Measurements from ENCODE around the gene SCCPDH. TPM values are rescaled to one million over a fixed set of nuclear protein-coding genes. Genes with fewer than 3 reads are reported as not detected.

Gene SCCPDH
- total and polyA plus RNA-seq, 3 experiments from 2014 or later, result 20.2 to 41.0 (median 39.5) TPM

DNA sequence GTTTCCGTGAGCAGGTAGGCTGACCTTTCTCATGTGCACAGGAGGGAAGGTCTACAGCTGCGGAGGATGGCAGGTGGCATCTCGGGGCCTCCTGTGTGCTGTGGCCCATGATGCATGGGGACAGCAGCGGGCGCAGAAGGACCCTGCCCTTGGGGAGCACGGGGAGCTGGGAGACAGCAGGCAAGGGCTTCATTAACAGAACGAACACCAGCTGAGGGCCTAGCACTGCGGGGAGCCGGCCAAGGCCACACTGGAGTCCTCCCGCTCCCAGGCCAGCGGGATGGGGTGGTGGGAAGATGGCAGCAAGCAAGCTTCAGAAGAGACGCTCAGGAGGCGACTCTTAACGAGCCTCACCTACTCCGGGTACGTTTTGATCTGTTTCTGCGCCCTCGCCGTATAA lies 66.6 kb downstream of the SCCPDH start:
- peaks cover 4 to 37% of the 10 kb centered on the region in 2 donors for H3K27me3 Mint-ChIP-seq
- H3K27ac Mint-ChIP-seq, result no peak overlapping the region
- H3K9me3 Mint-ChIP-seq, result peaks cover 0 to 2% (median 0%) of the 10 kb centered on the region in 5 donors
- ChIA-PET CTCF (no interaction called here), POLR2A (no interaction called here)
- no peaks in the 10 kb centered on the region for H3K36me3 Mint-ChIP-seq
- Histone ChIP-seq H3K27me3 (ENCODE audit: insufficient read depth, low read length, poor library complexity, severe bottlenecking) (no peaks in the 10 kb centered on the region), H3K27ac (ENCODE audit: low read depth, low read length) (no peak overlapping the region), H3K36me3 (ENCODE audit: insufficient read depth, low read length) (no peaks in the 10 kb centered on the region), H3K9me3 (ENCODE audit: low read length) (no peaks in the 10 kb centered on the region), H3K4me3 (ENCODE audit: low read length) (no peak overlapping the region), H3K4me1 (ENCODE audit: insufficient read depth, low read length) (no peaks in the 10 kb centered on the region)
- DNase-seq, result no peak
- H3K4me1 Mint-ChIP-seq, result peaks cover 2 to 5% (median 4%) of the 10 kb centered on the region in 3 donors
- H3K4me3 Mint-ChIP-seq, result no peak overlapping the region

DNA sequence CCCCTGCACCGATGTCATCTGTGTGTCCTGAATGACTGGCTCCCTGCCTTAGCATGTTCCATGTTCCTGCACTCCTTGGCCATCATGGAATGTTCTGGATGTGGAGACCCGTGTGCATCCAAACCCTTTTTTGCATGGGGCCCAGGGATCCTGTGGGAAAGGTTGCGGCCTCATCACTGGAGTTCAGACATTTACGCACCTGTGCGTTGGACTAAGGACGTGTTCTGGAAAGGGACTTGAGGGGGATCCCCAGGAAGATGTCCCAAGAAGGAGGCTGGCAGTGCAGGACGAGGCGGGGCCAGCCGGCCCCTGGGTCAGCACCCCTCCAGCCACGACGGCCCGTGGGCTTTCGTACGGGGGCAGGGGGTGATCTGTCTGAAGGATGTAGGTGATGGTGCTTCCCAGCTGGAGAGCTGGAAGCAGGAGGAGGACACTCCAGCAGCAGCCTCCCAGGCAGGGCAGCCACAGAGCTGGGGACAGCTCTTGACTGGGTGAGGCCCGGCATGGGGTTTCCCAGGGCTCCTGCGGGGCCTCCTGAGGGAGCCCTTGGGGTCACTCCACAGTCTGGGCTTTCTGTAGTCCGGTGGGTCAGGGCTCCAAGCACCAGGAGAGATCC lies 67.2 kb downstream of the SCCPDH start:
- H3K27me3 Mint-ChIP-seq, result peaks cover 4 to 37% of the 10 kb centered on the region in 2 donors
- no peak overlapping the region for H3K4me3 ChIP-seq (ENCODE audit: low read length)
- no peaks in the 10 kb centered on the region for H3K27me3 ChIP-seq (ENCODE audit: insufficient read depth, low read length, poor library complexity, severe bottlenecking)
- no peak overlapping the region for H3K27ac ChIP-seq (ENCODE audit: low read depth, low read length)
- H3K9me3 ChIP-seq (ENCODE audit: low read length), result no peaks in the 10 kb centered on the region
- peaks cover 2 to 5% (median 4%) of the 10 kb centered on the region in 3 donors for H3K4me1 Mint-ChIP-seq
- ChIA-PET CTCF (no interaction called here), POLR2A (no interaction called here)
- H3K36me3 Mint-ChIP-seq, result no peaks in the 10 kb centered on the region
- H3K9me3 Mint-ChIP-seq, result peaks cover 0 to 2% (median 0%) of the 10 kb centered on the region in 5 donors
- H3K4me1 ChIP-seq (ENCODE audit: insufficient read depth, low read length), result no peaks in the 10 kb centered on the region
- H3K27ac Mint-ChIP-seq, result no peak overlapping the region
- no peak for DNase-seq
- no peaks in the 10 kb centered on the region for H3K36me3 ChIP-seq (ENCODE audit: insufficient read depth, low read length)
- H3K4me3 Mint-ChIP-seq, result no peak overlapping the region

DNA sequence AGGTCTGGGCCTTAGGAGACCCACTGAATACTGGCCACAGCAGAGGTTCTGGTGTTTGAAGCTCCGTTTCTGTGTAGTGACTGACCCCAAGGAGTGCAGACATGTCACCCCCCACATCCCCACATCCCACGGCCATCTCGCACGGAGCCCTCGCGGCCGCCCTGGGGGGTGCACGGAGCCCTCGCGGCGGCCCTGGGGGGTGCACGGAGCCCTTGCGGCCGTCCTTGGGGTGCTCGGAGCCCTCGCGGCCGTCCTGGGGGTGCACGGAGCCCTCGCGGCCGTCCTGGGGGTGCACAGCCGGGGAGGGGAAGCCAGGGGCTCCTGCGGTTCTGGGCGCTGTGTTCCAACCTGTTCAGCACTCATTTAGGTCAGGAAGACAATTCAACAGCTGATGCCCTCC lies 68.4 kb downstream of the SCCPDH start:
- no peaks in the 10 kb centered on the region for H3K36me3 ChIP-seq (ENCODE audit: insufficient read depth, low read length)
- no peak overlapping the region for H3K4me3 ChIP-seq (ENCODE audit: low read length)
- no peak for DNase-seq
- no peak overlapping the region for H3K27ac ChIP-seq (ENCODE audit: low read depth, low read length)
- peaks cover 0 to 2% (median 0%) of the 10 kb centered on the region in 5 donors for H3K9me3 Mint-ChIP-seq
- H3K27me3 ChIP-seq (ENCODE audit: insufficient read depth, low read length, poor library complexity, severe bottlenecking), result no peaks in the 10 kb centered on the region
- CTCF ChIA-PET, result no interaction called here
- POLR2A ChIA-PET, result no interaction called here
- H3K27ac Mint-ChIP-seq, result no peak overlapping the region
- no peaks in the 10 kb centered on the region for H3K4me1 ChIP-seq (ENCODE audit: insufficient read depth, low read length)
- peaks cover 4 to 37% of the 10 kb centered on the region in 2 donors for H3K27me3 Mint-ChIP-seq
- H3K4me1 Mint-ChIP-seq, result peaks cover 2 to 5% (median 4%) of the 10 kb centered on the region in 3 donors
- no peaks in the 10 kb centered on the region for H3K36me3 Mint-ChIP-seq
- no peak overlapping the region for H3K4me3 Mint-ChIP-seq
- no peaks in the 10 kb centered on the region for H3K9me3 ChIP-seq (ENCODE audit: low read length)

DNA sequence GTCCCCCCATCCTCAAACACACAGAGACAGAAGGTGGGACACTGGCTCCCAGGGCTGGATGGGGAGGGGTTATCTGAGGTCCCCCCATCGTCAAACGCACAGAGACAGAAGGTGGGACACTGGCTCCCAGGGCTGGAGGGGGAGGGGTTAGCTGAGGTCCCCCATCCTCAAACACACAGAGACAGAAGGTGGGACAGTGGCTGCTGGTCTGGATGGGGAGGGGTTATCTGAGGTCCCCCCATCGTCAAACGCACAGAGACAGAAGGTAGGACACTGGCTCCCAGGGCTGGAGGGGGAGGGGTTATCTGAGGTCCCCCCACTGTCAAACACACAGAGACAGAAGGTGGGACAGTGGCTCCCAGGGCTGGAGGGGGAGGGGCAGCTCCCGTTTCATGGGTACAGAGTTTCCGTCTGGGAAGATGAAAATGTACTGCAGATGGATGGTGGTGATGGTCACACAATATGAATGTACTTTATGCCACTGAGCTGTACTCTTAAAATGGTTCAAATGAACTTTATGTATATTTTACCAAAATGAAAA lies 69.2 kb downstream of the SCCPDH start:
- Mint-ChIP-seq H3K36me3 (no peaks in the 10 kb centered on the region), H3K27ac (no peak overlapping the region), H3K4me3 (no peak overlapping the region), H3K4me1 (peaks cover 2 to 5% (median 4%) of the 10 kb centered on the region in 3 donors), H3K9me3 (peaks cover 0 to 2% (median 0%) of the 10 kb centered on the region in 5 donors), H3K27me3 (peaks cover 5 to 31% of the 10 kb centered on the region in 2 donors)
- ChIA-PET CTCF (no interaction called here), POLR2A (no interaction called here)
- Histone ChIP-seq H3K4me1 (ENCODE audit: insufficient read depth, low read length) (no peaks in the 10 kb centered on the region), H3K27me3 (ENCODE audit: insufficient read depth, low read length, poor library complexity, severe bottlenecking) (no peaks in the 10 kb centered on the region), H3K27ac (ENCODE audit: low read depth, low read length) (no peak overlapping the region), H3K4me3 (ENCODE audit: low read length) (no peak overlapping the region), H3K36me3 (ENCODE audit: insufficient read depth, low read length) (no peaks in the 10 kb centered on the region), H3K9me3 (ENCODE audit: low read length) (no peaks in the 10 kb centered on the region)
- DNase-seq, result no peak

DNA sequence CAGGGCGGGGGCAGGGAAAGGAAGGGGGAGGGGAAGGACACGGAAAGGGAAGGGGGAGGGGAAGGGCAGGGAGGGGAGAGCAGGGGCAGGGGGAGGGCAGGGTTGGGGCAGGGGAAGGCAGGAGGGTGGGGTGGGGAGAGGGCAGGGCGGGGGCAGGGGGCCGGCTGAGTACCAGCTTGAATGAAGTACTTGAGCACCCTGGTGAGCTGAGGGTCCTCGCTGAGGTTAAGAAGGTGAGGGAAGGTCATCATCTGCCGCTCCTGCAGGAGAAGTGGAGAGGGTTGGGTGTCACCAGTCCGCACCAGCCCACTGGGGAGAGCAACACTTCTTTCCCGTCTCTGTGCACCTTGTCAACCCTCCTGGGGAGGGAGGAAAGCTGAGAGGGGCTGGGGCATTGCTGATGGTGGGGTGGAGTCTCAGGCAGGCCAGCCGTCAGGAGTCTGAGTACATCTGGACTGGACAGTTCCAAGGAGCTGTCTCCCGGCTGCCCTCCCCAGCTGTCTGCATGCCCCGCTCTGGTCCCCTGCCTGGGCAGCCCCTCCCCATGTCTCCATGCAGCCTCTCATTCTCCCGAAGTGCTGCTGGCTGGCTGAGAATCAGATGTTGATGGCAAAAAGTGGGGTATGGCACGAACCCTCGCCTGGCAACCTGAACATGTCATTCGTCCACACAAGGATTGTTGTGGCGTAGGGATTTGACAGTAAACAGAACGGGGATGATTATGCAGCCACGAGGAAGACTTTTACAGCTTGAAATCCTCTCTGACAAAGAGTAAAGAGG lies 70.0 kb downstream of the SCCPDH start:
- ChIA-PET CTCF (no interaction called here), POLR2A (no interaction called here)
- peaks cover 0 to 2% (median 2%) of the 10 kb centered on the region in 3 donors for H3K4me1 Mint-ChIP-seq
- Histone ChIP-seq H3K4me1 (ENCODE audit: insufficient read depth, low read length) (no peaks in the 10 kb centered on the region), H3K4me3 (ENCODE audit: low read length) (no peak overlapping the region), H3K36me3 (ENCODE audit: insufficient read depth, low read length) (no peaks in the 10 kb centered on the region), H3K27ac (ENCODE audit: low read depth, low read length) (no peak overlapping the region), H3K9me3 (ENCODE audit: low read length) (no peaks in the 10 kb centered on the region), H3K27me3 (ENCODE audit: insufficient read depth, low read length, poor library complexity, severe bottlenecking) (no peaks in the 10 kb centered on the region)
- no peaks in the 10 kb centered on the region for H3K36me3 Mint-ChIP-seq
- no peak overlapping the region for H3K4me3 Mint-ChIP-seq
- H3K27ac Mint-ChIP-seq, result no peak overlapping the region
- peaks cover 5 to 29% of the 10 kb centered on the region in 2 donors for H3K27me3 Mint-ChIP-seq
- no peak for DNase-seq
- peaks cover 0 to 2% (median 0%) of the 10 kb centered on the region in 5 donors for H3K9me3 Mint-ChIP-seq

DNA sequence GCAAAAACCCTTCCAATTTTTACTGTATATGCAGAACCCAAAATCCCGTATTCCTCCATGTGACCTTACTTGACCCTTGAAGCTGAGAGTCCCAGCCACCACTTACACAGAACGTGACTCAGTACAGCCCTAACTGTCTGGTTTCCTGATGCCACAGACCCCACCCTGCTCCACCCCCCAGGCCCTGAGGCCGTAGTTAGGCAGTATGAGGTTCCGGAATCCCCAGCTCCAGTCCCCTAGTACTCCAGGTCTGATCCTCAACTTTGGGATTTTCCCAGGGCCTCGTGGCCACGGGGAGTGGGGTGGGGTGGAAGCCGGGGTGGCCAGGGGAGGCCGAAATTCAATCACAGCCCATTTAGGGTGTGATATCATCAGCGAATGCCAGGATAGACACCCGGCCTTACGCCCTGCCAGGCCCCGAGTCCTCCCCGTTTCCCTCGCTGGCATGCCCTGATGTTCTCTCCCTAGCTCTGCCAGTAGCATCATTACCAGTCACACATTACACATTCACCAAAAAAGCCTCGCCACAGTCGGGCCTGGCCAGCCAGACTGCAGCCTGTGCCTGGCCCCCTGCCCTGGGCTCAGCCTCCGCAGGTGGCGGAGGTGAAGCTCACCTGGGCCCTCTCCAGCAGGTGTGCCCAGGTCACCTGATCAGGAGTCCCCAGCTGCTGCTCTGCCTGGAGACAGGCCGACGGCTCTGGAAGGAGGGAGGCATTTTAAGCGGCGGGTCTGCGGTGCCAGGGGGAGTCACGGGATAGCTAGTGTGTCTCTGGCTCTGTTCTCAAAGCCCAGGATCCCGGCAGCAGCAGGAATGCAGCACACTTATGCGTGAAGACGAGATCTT lies 70.8 kb downstream of the SCCPDH start:
- CTCF ChIA-PET, result no interaction called here
- H3K4me3 Mint-ChIP-seq, result no peak overlapping the region

GRCh38 chr1:246795906-246796694 lies 71.9 kb downstream of the SCCPDH start:
- no peaks in the 10 kb centered on the region for H3K4me1 Mint-ChIP-seq
- H3K27me3 Mint-ChIP-seq, result peaks cover 4 to 22% of the 10 kb centered on the region in 2 donors
- ChIA-PET CTCF (no interaction called here), POLR2A (no interaction called here)
- no peak overlapping the region for H3K4me3 Mint-ChIP-seq
- Histone ChIP-seq H3K27ac (ENCODE audit: low read depth, low read length) (no peak overlapping the region), H3K9me3 (ENCODE audit: low read length) (no peaks in the 10 kb centered on the region), H3K27me3 (ENCODE audit: insufficient read depth, low read length, poor library complexity, severe bottlenecking) (no peaks in the 10 kb centered on the region), H3K36me3 (ENCODE audit: insufficient read depth, low read length) (no peaks in the 10 kb centered on the region), H3K4me3 (ENCODE audit: low read length) (no peak overlapping the region), H3K4me1 (ENCODE audit: insufficient read depth, low read length) (no peaks in the 10 kb centered on the region)
- H3K36me3 Mint-ChIP-seq, result no peaks in the 10 kb centered on the region
- peaks cover 0 to 2% (median 0%) of the 10 kb centered on the region in 5 donors for H3K9me3 Mint-ChIP-seq
- no peak for DNase-seq
- H3K27ac Mint-ChIP-seq, result no peak overlapping the region

More for the DNA sequence above, 70.8 kb downstream of the SCCPDH start:
- no peak for DNase-seq
- Histone ChIP-seq H3K4me3 (ENCODE audit: low read length) (no peak overlapping the region), H3K27me3 (ENCODE audit: insufficient read depth, low read length, poor library complexity, severe bottlenecking) (no peaks in the 10 kb centered on the region), H3K27ac (ENCODE audit: low read depth, low read length) (no peak overlapping the region), H3K36me3 (ENCODE audit: insufficient read depth, low read length) (no peaks in the 10 kb centered on the region), H3K4me1 (ENCODE audit: insufficient read depth, low read length) (no peaks in the 10 kb centered on the region), H3K9me3 (ENCODE audit: low read length) (no peaks in the 10 kb centered on the region)
- no peaks in the 10 kb centered on the region for H3K4me1 Mint-ChIP-seq
- H3K36me3 Mint-ChIP-seq, result no peaks in the 10 kb centered on the region
- H3K27ac Mint-ChIP-seq, result no peak overlapping the region
- POLR2A ChIA-PET, result no interaction called here
- H3K27me3 Mint-ChIP-seq, result peaks cover 5 to 28% of the 10 kb centered on the region in 2 donors
- H3K9me3 Mint-ChIP-seq, result peaks cover 0 to 2% (median 0%) of the 10 kb centered on the region in 5 donors

All from CD8-positive, alpha-beta memory T cell (primary cell).